HCT116 (cell line): Measurements from ENCODE around the gene EEF1AKMT2. TPM values are rescaled to one million over a fixed set of nuclear protein-coding genes. Genes with fewer than 3 reads are reported as not detected.

ENCODE experiments used
- ATAC-seq: fragments of 200-7000 bp; cut with Tn5 transposase; 2 replicates; pipeline ENCODE4 v1.9.1; 2020; ENCODE audit warnings: mild to moderate bottlenecking, moderate library complexity
- BruUV-seq: library from RNA; stranded (reverse); fragments of 400-500 nt; replicated peaks from 2 replicates; lab custom pipeline; 2021; lab: Mats Ljungman, UMichigan
- CTCF ChIA-PET: fragments of 300-600 bp; sonication (Branson Sonifier 250); formaldehyde crosslinking; loops from one replicate; lab custom pipeline; 2021; ENCODE audit warnings: antibody characterized with exemption; lab: Charles Lee
- POLR2A ChIA-PET: fragments of 300-600, 350-600 bp; sonication (Branson Sonifier 250); formaldehyde crosslinking; loops from one replicate; lab custom pipeline; 2021; ENCODE audit warnings: antibody characterized with exemption; lab: Charles Lee
- RAD21 ChIA-PET, 2 experiments: fragments of 300-600 bp; sonication (Branson Sonifier 250); formaldehyde crosslinking; loops; one replicate each; lab custom pipeline; 2023; ENCODE audit warnings: low total read pairs in 2 of 2; ENCODE audit not compliant: uncharacterized antibody in 2 of 2, unreplicated experiment in 2 of 2, low non-redundant PET in 1 of 2; lab: Charles Lee
- DNase-seq: peaks from one replicate; pipeline ENCODE4 v3.0.0-alpha.2; 2010; ENCODE audit warnings: low read depth, low spot score
- H2AFZ ChIP-seq: fragments of 200-600 bp; shearing (Covaris generic), sonication (generic); 2 replicates; pipeline ENCODE4 v1.6.1; 2017; ENCODE audit warnings: low read depth, mixed run types, mixed read lengths, antibody characterized with exemption, low read length; ENCODE audit not compliant: poor library complexity, severe bottlenecking
- H3K27ac ChIP-seq: 2 replicates; pipeline ENCODE4 v1.5.1; 2012; ENCODE audit warnings: low read depth, low read length
- H3K27me3 ChIP-seq: fragments of 200-600 bp; sonication (generic); 2 replicates; pipeline ENCODE4 v1.6.1; 2016; ENCODE audit warnings: mixed run types, low read length, mixed read lengths; ENCODE audit not compliant: insufficient read depth
- H3K36me3 ChIP-seq, 2 experiments: fragments of 200-500 bp in 1 of 2; fragments of 200-600 bp in 1 of 2; sonication (Bioruptor generic) in 1 of 2; sonication (generic) in 1 of 2; 2 replicates each; pipeline versions ENCODE4 v1.5.1 to v1.6.1; 2014 to 2016; ENCODE audit warnings: low read length in 2 of 2, inconsistent platforms in 1 of 2, mixed read lengths in 1 of 2, mixed run types in 1 of 2; ENCODE audit not compliant: insufficient read depth in 2 of 2, control insufficient read depth in 1 of 2
- H3K4me1 ChIP-seq, 2 experiments: fragments of 200-600 bp in 1 of 2; sonication (generic) in 1 of 2; 2 replicates each; pipeline versions ENCODE4 v1.5.1 to v1.6.1; 2012 to 2017; ENCODE audit warnings: low read length in 2 of 2, inconsistent platforms in 1 of 2, mild to moderate bottlenecking in 1 of 2, mixed read lengths in 1 of 2, mixed run types in 1 of 2, moderate library complexity in 1 of 2; ENCODE audit not compliant: insufficient read depth in 2 of 2, control insufficient read depth in 1 of 2
- H3K4me2 ChIP-seq: fragments of 200-600 bp; sonication (generic); 2 replicates; pipeline ENCODE4 v1.6.1; 2017; ENCODE audit warnings: mixed run types, low read length, mixed read lengths
- H3K4me3 ChIP-seq, 2 experiments: fragments of 200-600 bp in 1 of 2; sonication (generic) in 1 of 2; replicated peaks in 1 of 2; 2 replicates each; pipeline ENCODE4 v1.5.1; 2011 to 2016; ENCODE audit warnings: low read length in 2 of 2, control low read depth in 1 of 2, low read depth in 1 of 2, mild to moderate bottlenecking in 1 of 2, mixed read lengths in 1 of 2, mixed run types in 1 of 2
- H3K79me2 ChIP-seq: fragments of 200-600 bp; sonication (generic); 2 replicates; pipeline ENCODE4 v1.6.1; 2017; ENCODE audit warnings: mild to moderate bottlenecking, mixed run types, low read length, moderate library complexity, mixed read lengths; ENCODE audit not compliant: insufficient read depth
- H3K9ac ChIP-seq: fragments of 200-600 bp; sonication (generic); 2 replicates; pipeline ENCODE4 v1.6.1; 2016; ENCODE audit warnings: low read length, mixed read lengths
- H3K9me2 ChIP-seq: fragments of 200-600 bp; sonication (generic), shearing (Covaris generic); 2 replicates; pipeline ENCODE4 v1.6.1; 2017; ENCODE audit warnings: mixed run types, mild to moderate bottlenecking, moderate library complexity; ENCODE audit not compliant: insufficient read depth
- H3K9me3 ChIP-seq, 2 experiments: fragments of 200-500 bp in 1 of 2; fragments of 200-600 bp in 1 of 2; sonication (Bioruptor generic) in 1 of 2; sonication (generic) in 1 of 2; 2 replicates each; pipeline ENCODE4 v1.6.1; 2014 to 2017; ENCODE audit warnings: low read length in 2 of 2, mixed read lengths in 2 of 2, inconsistent platforms in 1 of 2, low read depth in 1 of 2, mild to moderate bottlenecking in 1 of 2, mixed run types in 1 of 2, moderate library complexity in 1 of 2; ENCODE audit not compliant: control insufficient read depth in 1 of 2, insufficient read depth in 1 of 2
- H4K20me1 ChIP-seq: fragments of 200-600 bp; sonication (generic), shearing (Covaris generic); 2 replicates; pipeline ENCODE4 v1.6.1; 2017; ENCODE audit warnings: mixed run types, mild to moderate bottlenecking, moderate library complexity; ENCODE audit not compliant: insufficient read depth
- CBX3 ChIP-seq: IDR thresholded peaks from 2 replicates; pipeline ENCODE4 v1.6.1; 2012; ENCODE audit warnings: low read depth
- CEBPB ChIP-seq: IDR thresholded peaks from 2 replicates; pipeline ENCODE4 v1.6.1; 2012; ENCODE audit warnings: low read depth
- EGR1 ChIP-seq: IDR thresholded peaks from 2 replicates; pipeline ENCODE4 v1.6.1; 2012; ENCODE audit warnings: low read depth
- POLR2A ChIP-seq: IDR thresholded peaks from 2 replicates; pipeline ENCODE4 v1.7.0; 2011; ENCODE audit warnings: borderline replicate concordance; ENCODE audit not compliant: insufficient read depth, insufficient read length; ENCODE audit errors: extremely low read depth
- REST ChIP-seq: IDR thresholded peaks from 2 replicates; pipeline ENCODE4 v1.6.1; 2012; ENCODE audit warnings: low read depth
- SP1 ChIP-seq: IDR thresholded peaks from 2 replicates; pipeline ENCODE4 v1.6.1; 2012; ENCODE audit warnings: low read depth
- SRF ChIP-seq: IDR thresholded peaks from 2 replicates; pipeline ENCODE4 v1.6.1; 2012; ENCODE audit warnings: low read depth
- YY1 ChIP-seq: IDR thresholded peaks from 2 replicates; pipeline ENCODE4 v1.6.1; 2011; ENCODE audit warnings: low read length, low read depth, moderate library complexity, mild to moderate bottlenecking; ENCODE audit not compliant: insufficient replicate concordance; ENCODE audit errors: extremely low read depth
- ZFX ChIP-seq: fragments of 450-650 bp; IDR thresholded peaks from 2 replicates; pipeline ENCODE4 v1.6.1; 2017
- ZNF274 ChIP-seq: fragments of 200-500 bp; sonication (Bioruptor generic); IDR thresholded peaks from 2 replicates; pipeline ENCODE4 v1.6.1; 2014; ENCODE audit warnings: mild to moderate bottlenecking, low read depth, low read length, inconsistent platforms
- intact Hi-C: fragments of 100-400 bp; cut with micrococcal nuclease; formaldehyde crosslinking; loops from 2 replicates; pipeline ENCODE4 v1.10.0; 2022
- total RNA-seq: library from RNA; stranded (reverse); gene quantifications from one replicate; pipeline ENCODE4 v1.2.1, GENCODE V29; 2021; ENCODE audit not compliant: unreplicated experiment
- TF ChIP-seq, protein P1 (sequence below), 3 experiments: fragments of 200-600 bp in 1 of 3; sonication (generic) in 1 of 3; IDR thresholded peaks in 2 of 3; conservative IDR thresholded peaks in 1 of 3; 2 replicates each; pipeline ENCODE4 v1.5.1; 2012 to 2017; ENCODE audit warnings: low read depth in 2 of 3, low read length in 2 of 3, antibody characterized with exemption in 1 of 3, borderline replicate concordance in 1 of 3, control low read depth in 1 of 3, mild to moderate bottlenecking in 1 of 3, mixed read lengths in 1 of 3, mixed run types in 1 of 3, moderate library complexity in 1 of 3; ENCODE audit not compliant: insufficient read depth in 1 of 3

EEF1AKMT2 gene
- total RNA-seq, 1 experiment from 2014 or later: 39.6 TPM

DNA sequence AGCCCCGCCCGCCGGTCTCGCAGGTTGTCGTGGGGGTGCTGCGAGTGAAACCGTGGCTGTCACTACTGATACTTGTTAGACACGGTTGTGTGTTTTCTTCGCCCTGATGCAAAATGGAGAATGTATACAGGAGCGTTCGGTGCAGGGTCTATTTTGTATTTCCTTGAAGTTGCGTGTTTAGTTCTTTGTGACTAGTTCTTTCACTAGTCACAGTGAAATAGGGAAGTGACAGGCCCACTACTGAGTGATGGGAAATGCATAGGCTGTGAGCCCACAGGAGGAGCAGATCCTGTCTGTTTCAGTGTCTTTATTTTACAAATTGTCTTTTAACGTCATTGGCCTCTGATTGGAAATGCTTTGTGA is 10.6 kb upstream of the EEF1AKMT2 start:
- Histone ChIP-seq H3K9me3 (no peaks in the 10 kb centered on the region), H3K9ac (peak overlapping the region; percentile 94), H3K27me3 (no peaks in the 10 kb centered on the region), H3K36me3 (no peaks in the 10 kb centered on the region), H2AFZ (no peak overlapping the region), H3K79me2 (peaks cover 46% of the 10 kb centered on the region), H4K20me1 (no peaks in the 10 kb centered on the region), H3K9me2 (no peaks in the 10 kb centered on the region), H3K27ac (peak overlapping the region; percentile 75), H3K4me2 (peak overlapping the region; percentile 85), H3K4me3 (peak overlapping the region; percentile 97 to 98), H3K4me1 (peaks cover 9 to 15% of the 10 kb centered on the region in 2 experiments; a peak in 2 of 4 replicates)
- TF ChIP-seq ZNF274 (no peak), SP1 (no peak), POLR2A (no peak), SRF (no peak), REST (no peak)
- no TSS peak for BruUV-seq
- ChIA-PET CTCF (interaction anchor here (1.0 to 1.4 kb wide), 2 partner anchors 57 to 273 kb away, joined by 3 read pairs; no protein-coding TSS in a partner anchor), POLR2A (interaction anchor here (1.3 to 1.5 kb wide), 2 partner anchors 10 kb away, joined by 4 to 17 read pairs; partner anchors contain the start of gene EEF1AKMT2), RAD21 (interaction anchor here in 1 of 2 experiments (0.6 kb wide), 1 partner anchor 117 kb away, joined by 5 read pairs; no protein-coding TSS in a partner anchor)
- peak; percentile 17 for ATAC-seq
- intact Hi-C loops: no loop called here
- DNase-seq: no peak

DNA sequence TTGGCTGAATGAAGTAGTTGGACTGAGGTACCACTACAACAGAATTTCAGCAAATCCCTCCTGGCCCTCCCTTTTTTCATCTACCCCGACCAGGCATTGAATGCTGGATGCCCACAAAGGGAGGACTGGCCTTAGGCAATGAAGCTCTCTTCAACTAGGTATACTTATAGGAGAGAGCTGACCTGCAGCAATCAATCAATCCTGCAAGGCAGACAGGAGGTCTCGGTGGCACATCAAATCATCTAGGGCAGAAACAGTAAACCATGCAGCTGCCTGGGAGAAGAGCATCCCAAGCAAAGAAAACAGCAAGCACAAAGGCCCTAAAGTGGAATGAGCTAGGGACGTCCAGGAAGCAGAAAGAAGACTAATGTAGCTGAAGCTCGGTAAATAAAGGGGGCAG is 7.5 kb upstream of the EEF1AKMT2 start:
- Histone ChIP-seq H3K4me1 (peaks cover 9 to 15% of the 10 kb centered on the region in 2 experiments; a peak in 2 of 4 replicates), H3K9ac (no peak overlapping the region), H4K20me1 (no peaks in the 10 kb centered on the region), H3K9me2 (no peaks in the 10 kb centered on the region), H3K4me3 (no peak overlapping the region), H3K9me3 (no peaks in the 10 kb centered on the region), H3K27me3 (no peaks in the 10 kb centered on the region), H3K36me3 (no peaks in the 10 kb centered on the region), H3K4me2 (no peak overlapping the region), H3K79me2 (peaks cover 26% of the 10 kb centered on the region), H3K27ac (no peak overlapping the region), H2AFZ (no peak overlapping the region)
- BruUV-seq: no TSS peak
- DNase-seq (no peak), ATAC-seq (no peak)
- ChIA-PET POLR2A (no interaction called here), RAD21 (interaction anchor here in 1 of 2 experiments (0.6 kb wide), 1 partner anchor 18 kb away, joined by 4 read pairs; no protein-coding TSS in a partner anchor), CTCF (interaction anchor here (1.2 kb wide), 1 partner anchor 54 kb away, joined by 3 read pairs; no protein-coding TSS in a partner anchor)
- intact Hi-C loops: no loop called here
- TF ChIP-seq SP1 (no peak), YY1 (no peak), ZFX (no peak), REST (no peak), EGR1 (no peak), CEBPB (no peak), CBX3 (no peak)
- TF ChIP-seq, protein P1, sequence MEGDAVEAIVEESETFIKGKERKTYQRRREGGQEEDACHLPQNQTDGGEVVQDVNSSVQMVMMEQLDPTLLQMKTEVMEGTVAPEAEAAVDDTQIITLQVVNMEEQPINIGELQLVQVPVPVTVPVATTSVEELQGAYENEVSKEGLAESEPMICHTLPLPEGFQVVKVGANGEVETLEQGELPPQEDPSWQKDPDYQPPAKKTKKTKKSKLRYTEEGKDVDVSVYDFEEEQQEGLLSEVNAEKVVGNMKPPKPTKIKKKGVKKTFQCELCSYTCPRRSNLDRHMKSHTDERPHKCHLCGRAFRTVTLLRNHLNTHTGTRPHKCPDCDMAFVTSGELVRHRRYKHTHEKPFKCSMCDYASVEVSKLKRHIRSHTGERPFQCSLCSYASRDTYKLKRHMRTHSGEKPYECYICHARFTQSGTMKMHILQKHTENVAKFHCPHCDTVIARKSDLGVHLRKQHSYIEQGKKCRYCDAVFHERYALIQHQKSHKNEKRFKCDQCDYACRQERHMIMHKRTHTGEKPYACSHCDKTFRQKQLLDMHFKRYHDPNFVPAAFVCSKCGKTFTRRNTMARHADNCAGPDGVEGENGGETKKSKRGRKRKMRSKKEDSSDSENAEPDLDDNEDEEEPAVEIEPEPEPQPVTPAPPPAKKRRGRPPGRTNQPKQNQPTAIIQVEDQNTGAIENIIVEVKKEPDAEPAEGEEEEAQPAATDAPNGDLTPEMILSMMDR (IDR thresholded peaks at IDR 0.05 in 2 of 3, conservative IDR thresholded peaks at IDR 0.05 in 1 of 3; ENCODE audit: borderline replicate concordance in 1 of 3, insufficient read depth in 1 of 3, low read depth in 2 of 3, low read length in 2 of 3): no peak
